ENCODE data around the gene ZNF598. TPM values are rescaled to one million over a fixed set of nuclear protein-coding genes. Genes with fewer than 3 reads are reported as not detected.

The ZNF598 gene
- total and polyA plus RNA-seq, 2 experiments from 2014 or later = 8.5 to 48.6 TPM

GRCh38 chr16:2009164-2009711 lies 383 bp downstream of the ZNF598 start (continued):
- TF ChIP-seq EZH2phosphoT487 (IDR thresholded peaks at IDR 0.05; ENCODE audit: unreplicated experiment) (no peak), EZH2 (IDR thresholded peaks at IDR 0.05; ENCODE audit: low read depth, unreplicated experiment) (no peak), STAT1 (IDR thresholded peaks at IDR 0.05; ENCODE audit: unreplicated experiment) (no peak), ZNF331 (CRISPR knock-in tag; IDR thresholded peaks at IDR 0.05; ENCODE audit: low read depth) (no peak)

GRCh38 chr16:2008631-2009163 lies 924 bp downstream of the ZNF598 start:
- peak overlapping the region; percentile 97 for H3K4me2 ChIP-seq
- H3K4me1 Mint-ChIP-seq = peaks cover 37% of the 10 kb centered on the region
- peaks cover 15% of the 10 kb centered on the region for H3K27me3 Mint-ChIP-seq (ENCODE audit: insufficient read depth, low read depth, poor library complexity)
- H3K36me3 Mint-ChIP-seq (ENCODE audit: low read depth) = peaks cover 11% of the 10 kb centered on the region
- peaks cover 22% of the 10 kb centered on the region for H3K4me1 ChIP-seq (ENCODE audit: insufficient read depth)
- H4K20me1 ChIP-seq (replicated peaks; ENCODE audit: insufficient read depth) = peaks cover 36% of the 10 kb centered on the region
- H3K36me3 ChIP-seq (ENCODE audit: insufficient read depth) = no peaks in the 10 kb centered on the region
- H2AFZ ChIP-seq = no peak overlapping the region
- no peaks in the 10 kb centered on the region for H3K9me2 ChIP-seq (ENCODE audit: insufficient read depth)
- no peaks in the 10 kb centered on the region for H3K9me3 Mint-ChIP-seq
- H3K79me2 ChIP-seq (replicated peaks; ENCODE audit: insufficient read depth) = peaks cover 37% of the 10 kb centered on the region
- H3K27ac ChIP-seq (ENCODE audit: low read depth) = 0 out of 2 replicates have a peak overlapping the region, but pooled peaks have one; percentile 45
- ATAC-seq (no peak), DNase-seq (ENCODE audit: low spot score) (no peak)
- peaks cover 23% of the 10 kb centered on the region; the same call in 1 of the 2 replicates for H3F3A ChIP-seq (replicated peaks; ENCODE audit: low read depth)
- no peak overlapping the region; the same call in 1 of the 2 replicates for H3K27ac Mint-ChIP-seq
- H3K27me3 ChIP-seq (ENCODE audit: insufficient read depth) = no peaks in the 10 kb centered on the region
- H3K4me3 ChIP-seq = peak overlapping the region; percentile 91
- H3K4me3 Mint-ChIP-seq = peak overlapping the region; percentile 74
- TF ChIP-seq REST (IDR thresholded peaks at IDR 0.05; ENCODE audit: unreplicated experiment) = no peak
- no peak for TF ChIP-seq JUNB (IDR thresholded peaks at IDR 0.05; ENCODE audit: unreplicated experiment)
- no peak for TF ChIP-seq CTCF (conservative IDR thresholded peaks at IDR 0.05; ENCODE audit: low read depth in 2 of 2)
- TF ChIP-seq CREB1 (CRISPR knock-in tag; IDR thresholded peaks at IDR 0.05; ENCODE audit: low read depth) = no peak
- TF ChIP-seq ETS1 (IDR thresholded peaks at IDR 0.05) = no peak
- no peak for TF ChIP-seq ZNF331 (CRISPR knock-in tag; IDR thresholded peaks at IDR 0.05; ENCODE audit: low read depth)
- no peak for TF ChIP-seq ZNF114 (CRISPR knock-in tag; IDR thresholded peaks at IDR 0.05)
- TF ChIP-seq ZNF462 (CRISPR knock-in tag; IDR thresholded peaks at IDR 0.05) = no peak
- no peak for TF ChIP-seq EZH2phosphoT487 (IDR thresholded peaks at IDR 0.05; ENCODE audit: unreplicated experiment)
- TF ChIP-seq EZH2 (IDR thresholded peaks at IDR 0.05; ENCODE audit: low read depth, unreplicated experiment) = no peak
- no peak for TF ChIP-seq NANOG (IDR thresholded peaks at IDR 0.05; ENCODE audit: borderline replicate concordance)

Measured in GM23338 (cell line).